Esophagus muscularis mucosa (tissue), 3 donors: Measurements from ENCODE around the gene ACY1.
"Not testable (repeated sequence)": the region's sequence is repeated elsewhere in the genome, so short reads cannot be mapped to it uniquely, and the experiment has no call there.

Source experiments
- POLR2A ChIP-seq: fragments of 450-650 bp; IDR thresholded peaks from one replicate; pipeline ENCODE4 v1.6.1; 2017; ENCODE audit warnings: antibody characterized with exemption, moderate library complexity, mild to moderate bottlenecking, low read depth
- POLR2AphosphoS5 ChIP-seq, 2 donors: sonication (generic); formaldehyde crosslinking; IDR thresholded peaks; one replicate each; pipeline ENCODE4 v1.6.1; 2017; ENCODE audit warnings: antibody characterized with exemption in 2 of 2
- TF ChIP-seq, protein P1 (sequence below), 3 experiments: fragments of 200-600 bp in 2 of 3; fragments of 450-650 bp in 1 of 3; sonication (generic) in 2 of 3; IDR thresholded peaks; one replicate each; pipeline ENCODE4 v1.5.1; 2017 to 2019; ENCODE audit warnings: antibody characterized with exemption in 3 of 3, mild to moderate bottlenecking in 2 of 3, moderate library complexity in 1 of 3

DNA sequence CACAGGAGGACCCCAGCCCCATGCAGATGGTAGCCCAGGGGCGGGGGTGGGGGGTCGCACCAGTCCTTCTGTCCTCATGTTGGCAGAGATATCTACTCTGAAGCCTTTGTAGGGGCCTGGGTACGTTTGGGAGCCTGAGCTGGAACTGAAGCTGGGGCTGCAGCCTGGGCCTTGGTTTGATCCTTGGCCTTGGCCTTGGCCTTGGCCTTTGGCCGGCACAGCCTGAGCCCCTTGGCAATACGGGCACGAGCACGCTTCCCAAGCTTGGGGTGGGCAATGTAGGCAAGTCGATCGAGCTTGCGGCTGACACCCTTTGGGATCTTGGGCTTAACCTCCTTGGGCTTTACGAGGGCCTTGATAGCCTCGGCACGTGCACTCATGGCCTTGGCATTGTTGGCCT, 10.3 kb downstream of the ACY1 start:
- TF ChIP-seq POLR2A; POLR2AphosphoS5 (IDR thresholded peaks at IDR 0.05): not testable (repeated sequence)
- TF ChIP-seq, protein P1, sequence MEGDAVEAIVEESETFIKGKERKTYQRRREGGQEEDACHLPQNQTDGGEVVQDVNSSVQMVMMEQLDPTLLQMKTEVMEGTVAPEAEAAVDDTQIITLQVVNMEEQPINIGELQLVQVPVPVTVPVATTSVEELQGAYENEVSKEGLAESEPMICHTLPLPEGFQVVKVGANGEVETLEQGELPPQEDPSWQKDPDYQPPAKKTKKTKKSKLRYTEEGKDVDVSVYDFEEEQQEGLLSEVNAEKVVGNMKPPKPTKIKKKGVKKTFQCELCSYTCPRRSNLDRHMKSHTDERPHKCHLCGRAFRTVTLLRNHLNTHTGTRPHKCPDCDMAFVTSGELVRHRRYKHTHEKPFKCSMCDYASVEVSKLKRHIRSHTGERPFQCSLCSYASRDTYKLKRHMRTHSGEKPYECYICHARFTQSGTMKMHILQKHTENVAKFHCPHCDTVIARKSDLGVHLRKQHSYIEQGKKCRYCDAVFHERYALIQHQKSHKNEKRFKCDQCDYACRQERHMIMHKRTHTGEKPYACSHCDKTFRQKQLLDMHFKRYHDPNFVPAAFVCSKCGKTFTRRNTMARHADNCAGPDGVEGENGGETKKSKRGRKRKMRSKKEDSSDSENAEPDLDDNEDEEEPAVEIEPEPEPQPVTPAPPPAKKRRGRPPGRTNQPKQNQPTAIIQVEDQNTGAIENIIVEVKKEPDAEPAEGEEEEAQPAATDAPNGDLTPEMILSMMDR (IDR thresholded peaks at IDR 0.05), result not testable (repeated sequence)
